Measurements from ENCODE around the gene HOXB9.

The HOXB9 gene

GRCh38 chr17:48626245-48627117 is at the start of gene HOXB9:
Gene HOXB9, minus strand, starts transcription at chr17:48626358. Its CDS starts 89 bp downstream, at chr17:48626269.
- Mint-ChIP-seq H3K27ac (peak within 1 kb of the TSS; percentile 84), H3K4me3 (peak within 1 kb of the TSS; percentile 87), H3K36me3 (no peaks in the 10 kb centered on the region), H3K9me3 (ENCODE audit: low read depth) (no peaks in the 10 kb centered on the region), H3K27me3 (peaks cover 50% of the 10 kb centered on the region), H3K4me1 (ENCODE audit: low read depth) (peaks cover 8% of the 10 kb centered on the region)

DNA sequence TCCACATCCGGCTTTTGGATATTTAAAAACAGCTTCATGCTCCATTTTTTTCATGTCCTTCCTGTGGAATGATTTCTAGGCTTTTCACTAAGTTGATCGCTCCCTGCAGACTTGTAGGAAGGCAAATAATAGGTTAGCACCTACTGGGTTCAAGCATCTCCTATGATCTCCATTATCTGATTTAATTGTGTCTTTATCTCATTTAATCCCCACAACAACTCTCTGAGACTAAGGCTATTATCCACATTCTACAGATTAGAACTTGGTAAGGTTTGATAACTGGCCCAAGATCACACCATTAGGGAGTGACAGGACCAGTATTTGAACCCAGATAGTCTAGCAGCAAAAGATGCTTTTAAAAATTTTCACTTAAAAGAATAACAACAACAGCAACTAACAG is 46.2 kb upstream of the HOXB9 start:
- no peaks in the 10 kb centered on the region for H3K9me3 Mint-ChIP-seq (ENCODE audit: low read depth)
- no peaks in the 10 kb centered on the region for H3K36me3 Mint-ChIP-seq
- H3K27ac Mint-ChIP-seq = no peak overlapping the region
- no peak overlapping the region for H3K4me3 Mint-ChIP-seq
- H3K4me1 Mint-ChIP-seq (ENCODE audit: low read depth) = peaks cover 4% of the 10 kb centered on the region
- peaks cover 20% of the 10 kb centered on the region for H3K27me3 Mint-ChIP-seq

- H3K4me3 Mint-ChIP-seq = peak overlapping the region; percentile 5
- peaks cover 4% of the 10 kb centered on the region for H3K4me1 Mint-ChIP-seq (ENCODE audit: low read depth)
- peaks cover 23% of the 10 kb centered on the region for H3K27me3 Mint-ChIP-seq
- no peaks in the 10 kb centered on the region for H3K36me3 Mint-ChIP-seq
- H3K27ac Mint-ChIP-seq = no peak overlapping the region
- H3K9me3 Mint-ChIP-seq (ENCODE audit: low read depth) = no peaks in the 10 kb centered on the region
Observed at GRCh38 chr17:48671697-48672171, 45.6 kb upstream of the HOXB9 start.

- Mint-ChIP-seq H3K9me3 (ENCODE audit: low read depth) (no peaks in the 10 kb centered on the region), H3K27ac (no peak overlapping the region), H3K4me1 (ENCODE audit: low read depth) (no peaks in the 10 kb centered on the region), H3K36me3 (no peaks in the 10 kb centered on the region), H3K27me3 (peaks cover 12% of the 10 kb centered on the region), H3K4me3 (no peak overlapping the region)
Observed at GRCh38 chr17:48663134-48663924, 37.2 kb upstream of the HOXB9 start.

DNA sequence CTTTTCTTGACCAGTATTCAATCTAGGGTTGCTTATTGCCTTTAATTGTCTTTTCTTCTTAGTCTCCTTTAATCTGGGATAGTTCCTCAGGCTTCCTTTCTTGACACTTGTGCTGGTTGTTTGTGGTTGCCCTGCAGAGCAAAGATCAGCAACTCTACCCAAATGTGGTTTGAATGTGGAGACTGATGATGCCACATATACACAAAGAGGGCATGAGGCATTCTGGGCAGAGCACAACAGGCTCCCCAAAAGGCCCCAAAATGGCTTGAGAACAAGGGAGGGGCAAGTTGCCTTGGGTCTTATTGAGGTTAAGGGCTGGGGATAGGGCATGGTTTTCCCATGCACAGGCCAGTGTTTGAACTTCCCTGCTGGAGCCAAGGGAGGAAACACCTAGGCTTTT is 29.8 kb upstream of the HOXB9 start:
- Mint-ChIP-seq H3K27ac (no peak overlapping the region), H3K36me3 (no peaks in the 10 kb centered on the region), H3K9me3 (ENCODE audit: low read depth) (no peaks in the 10 kb centered on the region), H3K27me3 (peaks cover 4% of the 10 kb centered on the region), H3K4me3 (no peak overlapping the region), H3K4me1 (ENCODE audit: low read depth) (peaks cover 3% of the 10 kb centered on the region)

DNA sequence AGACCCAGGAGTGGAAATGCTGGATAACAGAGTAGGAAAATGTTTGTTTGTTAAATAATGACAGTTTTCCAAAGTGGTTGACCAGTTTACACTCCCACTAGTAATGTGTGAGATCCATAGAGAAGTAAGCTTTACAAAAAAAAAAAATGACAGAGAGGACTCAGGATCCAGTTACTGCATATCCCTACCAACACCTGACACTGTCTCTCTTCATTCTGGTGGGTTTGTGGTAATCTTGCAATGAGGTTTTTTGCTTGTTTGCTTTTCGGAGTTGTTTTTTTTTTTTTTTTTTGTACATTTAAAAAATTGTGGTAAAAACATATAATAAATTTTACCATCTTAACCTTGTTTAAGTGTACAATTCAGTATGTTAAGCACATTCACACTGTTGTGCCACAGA is 23.6 kb upstream of the HOXB9 start:
- Mint-ChIP-seq H3K9me3 (ENCODE audit: low read depth) (no peaks in the 10 kb centered on the region), H3K4me1 (ENCODE audit: low read depth) (peaks cover 14% of the 10 kb centered on the region), H3K27ac (no peak overlapping the region), H3K27me3 (peaks cover 23% of the 10 kb centered on the region), H3K4me3 (no peak overlapping the region), H3K36me3 (no peaks in the 10 kb centered on the region)

DNA sequence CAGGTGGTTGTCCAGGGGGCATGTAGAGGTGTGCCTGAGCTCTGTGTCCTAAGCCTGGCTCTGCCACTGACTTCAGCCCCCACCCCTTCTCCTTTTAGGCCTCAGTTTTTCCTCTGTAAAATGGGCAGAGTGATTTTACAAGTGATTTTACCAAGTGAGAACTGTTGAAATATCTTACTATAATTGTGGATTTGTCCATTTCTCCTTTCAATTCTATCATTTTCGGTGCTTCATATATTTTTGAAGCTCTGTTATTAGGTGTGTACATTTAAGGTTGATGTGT is 21.7 kb upstream of the HOXB9 start:
- H3K4me1 Mint-ChIP-seq (ENCODE audit: low read depth) = peaks cover 14% of the 10 kb centered on the region
- no peaks in the 10 kb centered on the region for H3K9me3 Mint-ChIP-seq (ENCODE audit: low read depth)
- peaks cover 2% of the 10 kb centered on the region for H3K36me3 Mint-ChIP-seq
- peak overlapping the region; percentile 77 for H3K4me3 Mint-ChIP-seq
- peaks cover 37% of the 10 kb centered on the region for H3K27me3 Mint-ChIP-seq
- no peak overlapping the region for H3K27ac Mint-ChIP-seq

- H3K27ac Mint-ChIP-seq = no peak overlapping the region
- peaks cover 2% of the 10 kb centered on the region for H3K36me3 Mint-ChIP-seq
- H3K9me3 Mint-ChIP-seq (ENCODE audit: low read depth) = no peaks in the 10 kb centered on the region
- peak overlapping the region; percentile 88 for H3K4me3 Mint-ChIP-seq
- peaks cover 36% of the 10 kb centered on the region for H3K27me3 Mint-ChIP-seq
- peaks cover 13% of the 10 kb centered on the region for H3K4me1 Mint-ChIP-seq (ENCODE audit: low read depth)
Observed at GRCh38 chr17:48647103-48647962, 21.2 kb upstream of the HOXB9 start.

- peaks cover 35% of the 10 kb centered on the region for H3K27me3 Mint-ChIP-seq
- no peak overlapping the region for H3K27ac Mint-ChIP-seq
- H3K4me1 Mint-ChIP-seq (ENCODE audit: low read depth) = peaks cover 14% of the 10 kb centered on the region
- peak overlapping the region; percentile 88 for H3K4me3 Mint-ChIP-seq
- peaks cover 2% of the 10 kb centered on the region for H3K36me3 Mint-ChIP-seq
- no peaks in the 10 kb centered on the region for H3K9me3 Mint-ChIP-seq (ENCODE audit: low read depth)
Observed at GRCh38 chr17:48646183-48647102, 20.3 kb upstream of the HOXB9 start.

DNA sequence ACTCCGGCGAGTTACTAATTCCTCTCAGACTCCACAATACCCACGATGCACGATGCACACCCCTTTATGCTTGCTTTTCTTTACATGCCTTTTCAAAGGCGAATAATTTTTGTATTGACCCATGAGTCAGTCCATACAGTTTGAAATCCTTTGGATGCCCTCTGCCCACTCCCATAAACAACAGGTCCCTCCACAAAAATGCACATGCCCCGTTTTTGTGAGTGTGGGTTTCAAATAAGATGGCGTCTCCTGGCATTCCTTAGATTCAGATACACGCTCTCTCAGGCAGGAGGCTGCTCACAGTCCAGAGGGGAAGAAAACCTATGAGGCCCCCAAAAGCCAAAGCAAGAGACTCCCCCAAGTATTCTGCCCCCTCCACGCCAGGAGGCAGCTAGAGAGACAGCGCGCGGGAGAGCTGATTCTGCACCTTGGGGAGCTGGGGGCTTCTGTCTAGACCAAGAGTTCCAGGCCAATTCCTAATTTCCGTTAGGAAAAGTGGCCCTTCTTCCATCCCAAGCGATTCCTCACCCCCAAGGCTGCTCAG is 19.6 kb upstream of the HOXB9 start:
- H3K27me3 Mint-ChIP-seq = peaks cover 41% of the 10 kb centered on the region
- no peaks in the 10 kb centered on the region for H3K9me3 Mint-ChIP-seq (ENCODE audit: low read depth)
- H3K4me1 Mint-ChIP-seq (ENCODE audit: low read depth) = peaks cover 15% of the 10 kb centered on the region
- peaks cover 2% of the 10 kb centered on the region for H3K36me3 Mint-ChIP-seq
- H3K27ac Mint-ChIP-seq = no peak overlapping the region
- H3K4me3 Mint-ChIP-seq = peak overlapping the region; percentile 56

DNA sequence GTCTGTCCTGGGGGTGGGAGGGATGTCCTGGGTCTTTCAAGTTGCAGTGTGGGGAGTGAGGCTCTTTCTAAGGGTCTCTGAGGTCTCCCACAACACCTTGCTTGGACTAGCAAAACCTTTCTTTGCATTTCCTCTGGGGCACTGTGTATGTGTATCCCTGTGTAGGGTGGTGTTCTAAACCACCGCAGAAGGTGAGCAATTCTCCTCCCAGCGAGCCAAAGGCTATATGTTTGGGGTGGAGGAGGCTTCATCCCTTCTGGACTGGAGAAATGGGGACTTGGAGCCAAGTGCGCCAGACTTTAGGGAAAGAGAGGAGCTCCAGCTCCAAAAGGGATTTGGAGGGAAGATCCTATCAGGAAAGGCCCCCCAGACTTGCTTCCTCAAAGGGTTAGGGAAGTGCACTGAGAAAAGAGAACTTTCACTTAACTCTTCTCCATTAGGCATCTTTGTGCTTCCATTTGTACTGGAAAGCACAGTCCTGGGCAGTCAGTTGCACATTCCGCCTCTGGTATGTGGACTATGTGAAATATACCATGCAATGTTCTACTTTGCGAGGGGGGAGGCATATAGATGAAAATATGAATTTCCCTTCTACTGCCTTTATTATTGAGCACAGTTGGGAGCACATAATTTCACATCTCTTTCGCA is 18.9 kb upstream of the HOXB9 start:
- peaks cover 44% of the 10 kb centered on the region for H3K27me3 Mint-ChIP-seq
- no peak overlapping the region for H3K27ac Mint-ChIP-seq
- peaks cover 15% of the 10 kb centered on the region for H3K4me1 Mint-ChIP-seq (ENCODE audit: low read depth)
- peak overlapping the region; percentile 56 for H3K4me3 Mint-ChIP-seq
- peaks cover 2% of the 10 kb centered on the region for H3K36me3 Mint-ChIP-seq
- no peaks in the 10 kb centered on the region for H3K9me3 Mint-ChIP-seq (ENCODE audit: low read depth)

DNA sequence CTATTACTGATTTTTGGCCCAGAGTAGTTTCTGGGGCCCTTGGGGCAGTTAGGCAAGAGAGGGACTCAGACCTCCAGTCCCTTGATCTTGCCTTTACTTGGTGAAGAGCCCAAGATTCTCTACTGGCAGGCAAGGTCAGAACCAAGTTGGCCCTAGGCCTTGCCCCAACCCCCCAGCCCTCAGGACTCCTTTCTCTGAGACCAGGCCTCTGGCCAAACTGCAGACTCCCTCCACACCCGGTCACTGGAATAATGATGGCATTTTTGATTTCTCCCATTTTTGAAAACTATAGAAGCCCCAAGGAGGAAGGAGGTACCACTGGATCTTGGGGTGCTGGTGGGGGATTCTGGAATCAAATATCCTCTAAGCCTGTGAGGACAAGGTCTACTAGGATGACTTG is 18.0 kb upstream of the HOXB9 start:
- Mint-ChIP-seq H3K4me3 (no peak overlapping the region), H3K27me3 (peaks cover 43% of the 10 kb centered on the region), H3K9me3 (ENCODE audit: low read depth) (no peaks in the 10 kb centered on the region), H3K4me1 (ENCODE audit: low read depth) (peaks cover 15% of the 10 kb centered on the region), H3K36me3 (peaks cover 2% of the 10 kb centered on the region), H3K27ac (no peak overlapping the region)

- Mint-ChIP-seq H3K4me3 (no peak overlapping the region), H3K36me3 (peaks cover 2% of the 10 kb centered on the region), H3K9me3 (ENCODE audit: low read depth) (no peaks in the 10 kb centered on the region), H3K27ac (no peak overlapping the region), H3K27me3 (peaks cover 45% of the 10 kb centered on the region), H3K4me1 (ENCODE audit: low read depth) (peaks cover 15% of the 10 kb centered on the region)
Observed at GRCh38 chr17:48643697-48644012, 17.5 kb upstream of the HOXB9 start.

Measured in activated naive CD8-positive, alpha-beta T cell (primary cell).